Activated CD8-positive, alpha-beta memory T cell treated with anti-CD3 and anti-CD28 coated beads for 48 hours (primary cell): ENCODE measurements around the gene CYSRT1.

Source experiments
- DNase-seq, 3 experiments: peaks; one replicate each; pipeline ENCODE4 v3.0.0-alpha.2; 2020; ENCODE audit warnings: low read depth in 2 of 3, low spot score in 2 of 3

The CYSRT1 gene

GRCh38 chr9:137223078-137223970 is 1.6 kb upstream of the CYSRT1 start:
- DNase-seq, result peak; percentile 97 to 99 (median 99)

- no peak for DNase-seq
Measured at GRCh38 chr9:137225699-137226331, 841 bp downstream of the CYSRT1 start.

GRCh38 chr9:137226338-137227053 is 1.5 kb downstream of the CYSRT1 start:
- no peak for DNase-seq

- DNase-seq, result peak; percentile 51 to 79 (median 72)
Measured at GRCh38 chr9:137227054-137227852, 2.3 kb downstream of the CYSRT1 start, which contains the start of gene RNF224. Gene RNF224 (plus strand): TSS chr9:137227502. CDS start chr9:137228336, 834 bp downstream.

GRCh38 chr9:137227853-137228505 is 3.0 kb downstream of the CYSRT1 start:
- DNase-seq, result no peak

GRCh38 chr9:137228506-137228967 is 3.6 kb downstream of the CYSRT1 start:
- no peak for DNase-seq

GRCh38 chr9:137228968-137229896 is 4.3 kb downstream of the CYSRT1 start:
- no peak for DNase-seq

- no peak for DNase-seq
Measured at GRCh38 chr9:137229903-137230704, 5.1 kb downstream of the CYSRT1 start.

- no peak for DNase-seq
Measured at GRCh38 chr9:137230705-137231371, 5.9 kb downstream of the CYSRT1 start, which contains the start of gene SLC34A3. Gene SLC34A3 (plus strand): TSS chr9:137230901. CDS start chr9:137231703, 802 bp downstream.

- no peak for DNase-seq
Measured at GRCh38 chr9:137231372-137232039, 6.5 kb downstream of the CYSRT1 start.

- DNase-seq, result no peak
Measured at GRCh38 chr9:137232101-137232500, 7.1 kb downstream of the CYSRT1 start.

- no peak for DNase-seq
Measured at GRCh38 chr9:137232510-137232909, 7.5 kb downstream of the CYSRT1 start.

GRCh38 chr9:137233143-137233980 is 8.4 kb downstream of the CYSRT1 start:
- no peak for DNase-seq

- no peak for DNase-seq
Measured at GRCh38 chr9:137234055-137234697, 9.2 kb downstream of the CYSRT1 start.

- DNase-seq, result no peak
Measured at GRCh38 chr9:137234758-137235423, 9.9 kb downstream of the CYSRT1 start.
